AG04449 (cell line): ENCODE measurements around the gene NAPG.

Experiments
- CTCF ChIA-PET: fragments of 350-600 bp; formaldehyde crosslinking; extraction: SDS; loops from one replicate; lab custom pipeline; 2021; ENCODE audit warnings: antibody characterized with exemption; lab: Yijun Ruan, JAX
- POLR2A ChIA-PET: fragments of 400-600, 350-600 bp; formaldehyde crosslinking; extraction: SDS; loops from one replicate; lab custom pipeline; 2020; ENCODE audit warnings: antibody characterized with exemption, inconsistent platforms; lab: Yijun Ruan, JAX
- DNase-seq: peaks from one replicate; pipeline ENCODE4 v3.0.0-alpha.2; 2010; ENCODE audit warnings: low read depth, low spot score
- H3K4me3 ChIP-seq: 2 replicates; pipeline ENCODE4 v1.5.1; 2011; ENCODE audit warnings: low read depth, mild to moderate bottlenecking, control low read depth, low read length
- CTCF ChIP-seq: IDR thresholded peaks from one replicate; pipeline ENCODE4 v1.5.1; 2011; ENCODE audit warnings: mild to moderate bottlenecking, moderate library complexity, low read length, control low read depth, inconsistent platforms; ENCODE audit not compliant: insufficient read depth; ENCODE audit errors: missing control alignments

NAPG gene

GRCh38 chr18:10523544-10523943 is 2.3 kb upstream of the NAPG start:
- H3K4me3 ChIP-seq, result no peak overlapping the region
- no peak for DNase-seq
- POLR2A ChIA-PET, result no interaction called here
- no peak for TF ChIP-seq CTCF
- CTCF ChIA-PET, result interaction anchor here (11.0 kb wide), 1 partner anchor 551 kb away, joined by 314 read pairs; no protein-coding TSS in a partner anchor

- POLR2A ChIA-PET, result interaction anchor here (0.7 kb wide), 1 partner anchor 560 kb away, joined by 3 read pairs; no protein-coding TSS in a partner anchor
- TF ChIP-seq CTCF, result no peak
- no peak for DNase-seq
- CTCF ChIA-PET, result interaction anchor here (1.3 to 2.1 kb wide), 2 partner anchors 35 to 553 kb away, joined by 3 to 6 read pairs; no protein-coding TSS in a partner anchor
- H3K4me3 ChIP-seq, result no peak overlapping the region
Measured at GRCh38 chr18:10524507-10525370, 1.1 kb upstream of the NAPG start.

- POLR2A ChIA-PET, result interaction anchor here (0.7 to 1.0 kb wide), 3 partner anchors 19 to 560 kb away, joined by 3 to 6 read pairs (median 3); no protein-coding TSS in a partner anchor
- CTCF ChIA-PET, result interaction anchor here (0.9 to 2.1 kb wide), 3 partner anchors 34 to 555 kb away, joined by 3 to 6 read pairs (median 3); no protein-coding TSS in a partner anchor
Measured at GRCh38 chr18:10525371-10525691, 496 bp upstream of the NAPG start.

GRCh38 chr18:10526561-10526949 is 728 bp downstream of the NAPG start:
- ChIA-PET POLR2A (no interaction called here), CTCF (interaction anchor here (2.1 to 2.5 kb wide), 2 partner anchors 555 kb away, joined by 6 to 10 read pairs; no protein-coding TSS in a partner anchor)
- no peak for DNase-seq
- H3K4me3 ChIP-seq, result peak overlapping the region; percentile 70
- no peak for TF ChIP-seq CTCF

More at GRCh38 chr18:10525371-10525691, 496 bp upstream of the NAPG start:
- no peak for TF ChIP-seq CTCF
- no peak for DNase-seq
- peak overlapping the region; percentile 70 for H3K4me3 ChIP-seq

DNA sequence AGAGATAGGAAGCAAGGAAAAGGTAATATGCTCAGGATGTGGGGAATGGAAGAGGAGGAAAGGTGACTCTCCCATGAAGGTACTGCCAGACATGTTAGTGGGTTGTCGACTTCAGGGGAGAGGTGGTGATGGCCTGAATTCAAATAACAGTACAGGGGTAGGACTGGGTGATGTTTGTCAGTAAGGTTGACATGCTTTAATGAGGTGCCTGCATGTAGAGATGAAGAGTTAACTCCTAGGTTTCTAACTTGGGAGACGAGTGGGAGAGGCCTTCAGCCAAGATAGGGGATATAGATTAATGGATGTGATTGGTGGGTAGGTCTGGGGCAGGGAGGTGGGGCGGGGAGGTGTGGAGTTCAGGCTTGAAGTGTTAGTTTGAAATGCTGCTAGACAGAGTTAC is 2.6 kb downstream of the NAPG start:
- no peak for TF ChIP-seq CTCF
- POLR2A ChIA-PET, result no interaction called here
- CTCF ChIA-PET, result interaction anchor here (0.9 to 2.5 kb wide), 3 partner anchors 9 to 557 kb away, joined by 3 to 10 read pairs (median 10); no protein-coding TSS in a partner anchor
- no peak overlapping the region for H3K4me3 ChIP-seq
- no peak for DNase-seq

- CTCF ChIA-PET, result no interaction called here
- H3K4me3 ChIP-seq, result no peak overlapping the region
- TF ChIP-seq CTCF, result no peak
- no peak for DNase-seq
- POLR2A ChIA-PET, result no interaction called here
Measured at GRCh38 chr18:10530002-10530401, 4.2 kb downstream of the NAPG start.
